GM18868 (cell line): ENCODE measurements around the gene DYNLL2.
"Not testable (repeated sequence)": the region's sequence is repeated elsewhere in the genome, so short reads cannot be mapped to it uniquely, and the experiment has no call there.

Experiments
- ATAC-seq: cut with Tn5 transposase; IDR thresholded peaks from one replicate; pipeline ENCODE4 v1.9.1; 2021; ENCODE audit warnings: mild to moderate bottlenecking, moderate library complexity; ENCODE audit not compliant: unreplicated experiment

Gene DYNLL2

GRCh38 chr17:58097384-58098088, 14.3 kb downstream of the DYNLL2 start:
- no peak for ATAC-seq

GRCh38 chr17:58100506-58100905, 17.3 kb downstream of the DYNLL2 start:
- ATAC-seq: no peak

- not testable (repeated sequence) for ATAC-seq
Observed at GRCh38 chr17:58101898-58102297, 18.7 kb downstream of the DYNLL2 start.

- ATAC-seq: no peak
Observed at GRCh38 chr17:58105093-58105492, 21.9 kb downstream of the DYNLL2 start.

- no peak for ATAC-seq
Observed at GRCh38 chr17:58107306-58107705, 24.1 kb downstream of the DYNLL2 start.

- ATAC-seq: no peak
Observed at GRCh38 chr17:58109197-58109596, 26.0 kb downstream of the DYNLL2 start.

- no peak for ATAC-seq
Observed at GRCh38 chr17:58110012-58110411, 26.8 kb downstream of the DYNLL2 start.

- ATAC-seq: no peak
Observed at GRCh38 chr17:58111676-58112075, 28.5 kb downstream of the DYNLL2 start.

GRCh38 chr17:58112970-58113631, 29.9 kb downstream of the DYNLL2 start:
- ATAC-seq: no peak

GRCh38 chr17:58113947-58114346, 30.7 kb downstream of the DYNLL2 start:
- ATAC-seq: no peak

GRCh38 chr17:58117382-58117781, 34.2 kb downstream of the DYNLL2 start:
- no peak for ATAC-seq

- ATAC-seq: no peak
Observed at GRCh38 chr17:58119491-58119890, 36.3 kb downstream of the DYNLL2 start.

GRCh38 chr17:58120195-58120822, 37.1 kb downstream of the DYNLL2 start:
- ATAC-seq: no peak

- ATAC-seq: no peak
Observed at GRCh38 chr17:58121925-58122324, 38.7 kb downstream of the DYNLL2 start.

- ATAC-seq: no peak
Observed at GRCh38 chr17:58127846-58128245, 44.6 kb downstream of the DYNLL2 start.

- not testable (repeated sequence) for ATAC-seq
Observed at GRCh38 chr17:58132697-58133096, 49.5 kb downstream of the DYNLL2 start.

GRCh38 chr17:58136669-58137279, 53.6 kb downstream of the DYNLL2 start:
- no peak for ATAC-seq

- ATAC-seq: no peak
Observed at GRCh38 chr17:58141505-58141904, 58.3 kb downstream of the DYNLL2 start.

- ATAC-seq: not testable (repeated sequence)
Observed at GRCh38 chr17:58143335-58143734, 60.1 kb downstream of the DYNLL2 start.

- ATAC-seq: no peak
Observed at GRCh38 chr17:58144801-58145200, 61.6 kb downstream of the DYNLL2 start.
